Kidney (tissue), 14 donors: ENCODE data around the gene MAP2K4. TPM values are rescaled to one million over a fixed set of nuclear protein-coding genes. Genes with fewer than 3 reads are reported as not detected.

Experiments used
- DNase-seq, 5 donors: peaks; one replicate each; pipeline ENCODE4 v3.0.0-alpha.2; 2013 to 2020
- FAIRE-seq: peaks from 2 replicates; lab custom pipeline; 2012; peaks lifted over from hg19 to GRCh38; lab: Jason Lieb, UNC
- H3K27ac ChIP-seq, 2 donors: one replicate each; pipeline ENCODE4 v1.7.0; 2013; ENCODE audit warnings: low read depth in 2 of 2, low read length in 2 of 2, inconsistent platforms in 1 of 2
- H3K27me3 ChIP-seq: one replicate; pipeline ENCODE4 v1.7.1; 2013; ENCODE audit warnings: low read length, inconsistent platforms; ENCODE audit not compliant: control insufficient read depth, insufficient read depth
- H3K36me3 ChIP-seq, 3 donors: one replicate each; pipeline versions ENCODE4 v1.7.0 to v1.7.1; 2013; ENCODE audit warnings: low read length in 3 of 3, control low read depth in 1 of 3, inconsistent platforms in 1 of 3; ENCODE audit not compliant: insufficient read depth in 3 of 3, control insufficient read depth in 2 of 3
- H3K4me1 ChIP-seq, 3 donors: one replicate each; pipeline versions ENCODE4 v1.7.0 to v1.7.1; 2013; ENCODE audit warnings: low read length in 3 of 3, inconsistent platforms in 1 of 3, low read depth in 1 of 3; ENCODE audit not compliant: control insufficient read depth in 2 of 3, insufficient read depth in 2 of 3
- H3K4me3 ChIP-seq, 3 donors: one replicate each; pipeline versions ENCODE4 v1.7.0 to v1.8.1; 2013; ENCODE audit warnings: low read length in 3 of 3, control low read depth in 1 of 3, inconsistent platforms in 1 of 3
- H3K9ac ChIP-seq, 3 donors: one replicate each; pipeline versions ENCODE4 v1.7.0 to v1.7.1; 2013; ENCODE audit warnings: low read length in 3 of 3, control low read depth in 1 of 3, inconsistent platforms in 1 of 3
- H3K9me3 ChIP-seq, 3 donors: one replicate each; pipeline versions ENCODE4 v1.7.0 to v1.7.1; 2013; ENCODE audit warnings: low read length in 3 of 3, control low read depth in 1 of 3, inconsistent platforms in 1 of 3; ENCODE audit not compliant: control insufficient read depth in 2 of 3, insufficient read depth in 1 of 3
- intact Hi-C: fragments of 100-400 bp; cut with DNase I; formaldehyde crosslinking; loops from one replicate; pipeline ENCODE4 v1.11.1; 2022
- polyA plus RNA-seq: library from polyadenylated mRNA; stranded (reverse); fragments of 350-450 nt; fragmentation: Illumina TruSeq; extraction: RNeasy Lipid Tissue Mini Kit (QIAGEN cat#74804); gene quantifications from one replicate; pipeline ENCODE4 v1.2.3, GENCODE V29; 2014; ENCODE audit warnings: low read depth, low replicate concordance; ENCODE audit not compliant: insufficient read depth
- total RNA-seq: library from RNA; stranded (reverse); fragmentation: NEBNext Ultra II Directional; extraction: Animal tissue kit (Norgen Biotek cat#: 25700); gene quantifications from one replicate; pipeline ENCODE4 v1.2.1, GENCODE V29; 2021
- TF ChIP-seq, protein P1 (sequence below): IDR thresholded peaks from 3 replicates; pipeline ENCODE4 v1.5.1; 2012; ENCODE audit warnings: mild to moderate bottlenecking, moderate library complexity, borderline replicate concordance; ENCODE audit not compliant: insufficient read depth; ENCODE audit errors: extremely low read depth
- donor health status: control.
- donor health status: control.
- donor health status: control.
- donor health status: control.
- donor health status: control.
- donor health status: DM: yes; HTN: yes; CAD: no.
- donor health status: Normal renal cell carcinoma (clear cell type).

The MAP2K4 gene
- total and polyA plus RNA-seq, 2 donors from 2014 or later, result 14.2 to 36.1 TPM

GRCh38 chr17:12128946-12129345, 108.3 kb downstream of the MAP2K4 start:
- Histone ChIP-seq H3K36me3 (peaks cover 3 to 21% (median 20%) of the 10 kb centered on the region in 3 donors), H3K4me3 (no peak overlapping the region), H3K4me1 (no peaks in the 10 kb centered on the region), H3K9ac (no peak overlapping the region), H3K27ac (no peak overlapping the region), H3K9me3 (no peaks in the 10 kb centered on the region), H3K27me3 (no peaks in the 10 kb centered on the region)
- TF ChIP-seq, protein P1, sequence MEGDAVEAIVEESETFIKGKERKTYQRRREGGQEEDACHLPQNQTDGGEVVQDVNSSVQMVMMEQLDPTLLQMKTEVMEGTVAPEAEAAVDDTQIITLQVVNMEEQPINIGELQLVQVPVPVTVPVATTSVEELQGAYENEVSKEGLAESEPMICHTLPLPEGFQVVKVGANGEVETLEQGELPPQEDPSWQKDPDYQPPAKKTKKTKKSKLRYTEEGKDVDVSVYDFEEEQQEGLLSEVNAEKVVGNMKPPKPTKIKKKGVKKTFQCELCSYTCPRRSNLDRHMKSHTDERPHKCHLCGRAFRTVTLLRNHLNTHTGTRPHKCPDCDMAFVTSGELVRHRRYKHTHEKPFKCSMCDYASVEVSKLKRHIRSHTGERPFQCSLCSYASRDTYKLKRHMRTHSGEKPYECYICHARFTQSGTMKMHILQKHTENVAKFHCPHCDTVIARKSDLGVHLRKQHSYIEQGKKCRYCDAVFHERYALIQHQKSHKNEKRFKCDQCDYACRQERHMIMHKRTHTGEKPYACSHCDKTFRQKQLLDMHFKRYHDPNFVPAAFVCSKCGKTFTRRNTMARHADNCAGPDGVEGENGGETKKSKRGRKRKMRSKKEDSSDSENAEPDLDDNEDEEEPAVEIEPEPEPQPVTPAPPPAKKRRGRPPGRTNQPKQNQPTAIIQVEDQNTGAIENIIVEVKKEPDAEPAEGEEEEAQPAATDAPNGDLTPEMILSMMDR, result no peak
- intact Hi-C loops, result no loop called here
- FAIRE-seq (no peak), DNase-seq (no peak)

- DNase-seq, result peak in 1 of 5 donors; percentile 58
- no peak overlapping the region for H3K4me3 ChIP-seq
- H3K27me3 ChIP-seq, result no peaks in the 10 kb centered on the region
- H3K9me3 ChIP-seq, result peaks cover 0 to 3% (median 0%) of the 10 kb centered on the region in 3 donors
- intact Hi-C loops, result no loop called here
- TF ChIP-seq, protein P1, result no peak
- H3K36me3 ChIP-seq, result peaks cover 0 to 15% (median 12%) of the 10 kb centered on the region in 3 donors
- H3K9ac ChIP-seq, result no peak overlapping the region
- no peaks in the 10 kb centered on the region for H3K4me1 ChIP-seq
- H3K27ac ChIP-seq, result no peak overlapping the region
- FAIRE-seq, result no peak
These were observed 112.5 kb downstream of the MAP2K4 start for GRCh38 chr17:12133183-12133582.

- DNase-seq (no peak), FAIRE-seq (no peak)
- intact Hi-C loops, result no loop called here
- H3K4me3 ChIP-seq, result no peak overlapping the region
- peaks cover 0 to 3% (median 0%) of the 10 kb centered on the region in 3 donors for H3K9me3 ChIP-seq
- TF ChIP-seq, protein P1, result no peak
- no peak overlapping the region for H3K27ac ChIP-seq
- no peaks in the 10 kb centered on the region for H3K27me3 ChIP-seq
- peaks cover 0 to 16% (median 12%) of the 10 kb centered on the region in 3 donors for H3K36me3 ChIP-seq
- no peak overlapping the region for H3K9ac ChIP-seq
- H3K4me1 ChIP-seq, result no peaks in the 10 kb centered on the region
These were observed 113.4 kb downstream of the MAP2K4 start for GRCh38 chr17:12134101-12134500.

GRCh38 chr17:12134587-12134986, 113.9 kb downstream of the MAP2K4 start:
- intact Hi-C loops, result no loop called here
- DNase-seq, result no peak
- no peak overlapping the region for H3K9ac ChIP-seq
- no peaks in the 10 kb centered on the region for H3K4me1 ChIP-seq
- H3K4me3 ChIP-seq, result no peak overlapping the region
- H3K27ac ChIP-seq, result no peak overlapping the region
- no peaks in the 10 kb centered on the region for H3K27me3 ChIP-seq
- peaks cover 0 to 11% (median 7%) of the 10 kb centered on the region in 3 donors for H3K36me3 ChIP-seq
- FAIRE-seq, result no peak
- TF ChIP-seq, protein P1, result no peak
- H3K9me3 ChIP-seq, result peaks cover 0 to 3% (median 0%) of the 10 kb centered on the region in 3 donors
